IMR-90 (cell line): ENCODE data around the gene ZNF316. TPM values are rescaled to one million over a fixed set of nuclear protein-coding genes. Genes with fewer than 3 reads are reported as not detected.

Experiments used
- ATAC-seq: fragments of 200-7000 bp; cut with Tn5 transposase; 2 replicates; pipeline ENCODE4 v1.9.1; 2020; ENCODE audit warnings: low read depth, mild to moderate bottlenecking, moderate library complexity
- BruUV-seq: library from RNA; stranded (reverse); fragments of 400-500 nt; replicated peaks from 2 replicates; lab custom pipeline; 2021; lab: Mats Ljungman, UMichigan
- CTCF ChIA-PET: fragments of 300-600 bp; formaldehyde crosslinking; extraction: SDS; loops from one replicate; lab custom pipeline; 2021; ENCODE audit warnings: antibody characterized with exemption; lab: Yijun Ruan, JAX
- POLR2A ChIA-PET: fragments of 300-600 bp; sonication (Branson Sonifier 250); formaldehyde crosslinking; loops from one replicate; lab custom pipeline; 2022; ENCODE audit warnings: antibody characterized with exemption; ENCODE audit not compliant: unreplicated experiment; lab: Charles Lee
- DNase-seq: peaks from one replicate; pipeline ENCODE4 v3.0.0; 2013
- H2AFZ ChIP-seq: replicated peaks from 2 replicates; pipeline ENCODE3; 2013; ENCODE audit warnings: low read length, mild to moderate bottlenecking; ENCODE audit not compliant: poor library complexity
- H2AK5ac ChIP-seq: 2 replicates; pipeline ENCODE4 v1.6.1; 2013; ENCODE audit warnings: low read depth, low read length, inconsistent platforms
- H2AK9ac ChIP-seq: replicated peaks from 2 replicates; pipeline ENCODE3; 2013; ENCODE audit warnings: mild to moderate bottlenecking, low read depth, low read length, moderate library complexity; ENCODE audit not compliant: poor library complexity
- H2BK120ac ChIP-seq: 2 replicates; pipeline ENCODE4 v1.6.1; 2013; ENCODE audit warnings: low read depth, low read length, inconsistent platforms
- H2BK15ac ChIP-seq: 3 replicates; pipeline ENCODE4 v1.6.1; 2013; ENCODE audit warnings: low read depth, low read length, inconsistent platforms
- H2BK20ac ChIP-seq: 2 replicates; pipeline ENCODE4 v1.6.1; 2013; ENCODE audit warnings: low read depth, mild to moderate bottlenecking, inconsistent platforms, low read length, moderate library complexity
- H2BK5ac ChIP-seq: 2 replicates; pipeline ENCODE4 v1.6.1; 2013; ENCODE audit warnings: mild to moderate bottlenecking, low read depth, low read length, inconsistent platforms; ENCODE audit not compliant: poor library complexity, severe bottlenecking
- H3K14ac ChIP-seq: replicated peaks from 2 replicates; pipeline ENCODE4 v1.6.1; 2013; ENCODE audit warnings: low read depth, low read length, inconsistent platforms
- H3K18ac ChIP-seq: 2 replicates; pipeline ENCODE4 v1.6.1; 2013; ENCODE audit warnings: low read depth, low read length, control low read depth
- H3K23ac ChIP-seq: 2 replicates; pipeline ENCODE4 v1.6.1; 2013; ENCODE audit warnings: low read depth, low read length, inconsistent platforms
- H3K27ac ChIP-seq: 2 replicates; pipeline ENCODE4 v1.5.1; 2013; ENCODE audit warnings: mild to moderate bottlenecking, control low read depth, low read length; ENCODE audit not compliant: insufficient read depth
- H3K27me3 ChIP-seq: 2 replicates; pipeline ENCODE4 v1.6.1; 2013; ENCODE audit warnings: low read length; ENCODE audit not compliant: control insufficient read depth, insufficient read depth
- H3K36me3 ChIP-seq: 2 replicates; pipeline ENCODE4 v1.6.1; 2013; ENCODE audit warnings: low read length, mixed read lengths; ENCODE audit not compliant: control insufficient read depth, insufficient read depth
- H3K4ac ChIP-seq: 2 replicates; pipeline ENCODE4 v1.6.1; 2013; ENCODE audit warnings: low read depth, low read length, inconsistent platforms
- H3K4me1 ChIP-seq: 2 replicates; pipeline ENCODE4 v1.6.1; 2013; ENCODE audit warnings: low read length, mixed read lengths; ENCODE audit not compliant: control insufficient read depth, insufficient read depth
- H3K4me2 ChIP-seq: 2 replicates; pipeline ENCODE4 v1.6.1; 2013; ENCODE audit warnings: low read depth, mild to moderate bottlenecking, control low read depth, low read length, moderate library complexity
- H3K4me3 ChIP-seq: 2 replicates; pipeline ENCODE4 v1.5.1; 2013; ENCODE audit warnings: low read depth, mild to moderate bottlenecking, control low read depth, low read length, moderate library complexity; ENCODE audit not compliant: insufficient read depth
- H3K56ac ChIP-seq: 2 replicates; pipeline ENCODE4 v1.6.1; 2013; ENCODE audit warnings: low read length, inconsistent platforms; ENCODE audit not compliant: insufficient read depth; ENCODE audit errors: extremely low read depth
- H3K79me1 ChIP-seq, 2 experiments: 2 replicates each; pipeline ENCODE4 v1.6.1; 2013; ENCODE audit warnings: low read length in 2 of 2, inconsistent platforms in 1 of 2, low read depth in 1 of 2
- H3K9ac ChIP-seq: 2 replicates; pipeline ENCODE4 v1.6.1; 2013; ENCODE audit warnings: low read depth, low read length, control low read depth
- H3K9me1 ChIP-seq: 2 replicates; pipeline ENCODE4 v1.6.1; 2013; ENCODE audit warnings: low read length, inconsistent platforms; ENCODE audit not compliant: insufficient read depth
- H3K9me3 ChIP-seq: 2 replicates; pipeline ENCODE4 v1.6.1; 2013; ENCODE audit warnings: low read length; ENCODE audit not compliant: control insufficient read depth, insufficient read depth
- H4K20me1 ChIP-seq: 2 replicates; pipeline ENCODE4 v1.6.1; 2013; ENCODE audit warnings: low read length, inconsistent platforms; ENCODE audit not compliant: insufficient read depth
- H4K5ac ChIP-seq: 2 replicates; pipeline ENCODE4 v1.6.1; 2013; ENCODE audit warnings: mild to moderate bottlenecking, low read depth, low read length, control low read depth
- H4K8ac ChIP-seq, 2 experiments: 2 replicates each; pipeline ENCODE4 v1.6.1; 2013; ENCODE audit warnings: low read depth in 2 of 2, low read length in 2 of 2, control low read depth in 1 of 2, inconsistent platforms in 1 of 2
- H4K91ac ChIP-seq: 2 replicates; pipeline ENCODE4 v1.6.1; 2013; ENCODE audit warnings: low read depth, low read length, inconsistent platforms; ENCODE audit not compliant: insufficient read depth
- BHLHE40 ChIP-seq: fragments of 150-350 bp; IDR thresholded peaks from 2 replicates; pipeline ENCODE4 v1.6.1; 2016; ENCODE audit warnings: mild to moderate bottlenecking, low read depth, low read length
- CTCF ChIP-seq: conservative IDR thresholded peaks from 2 replicates; pipeline ENCODE4 v1.5.1; 2012; ENCODE audit warnings: mild to moderate bottlenecking, low read depth, low read length, improper control_type of control experiment
- FOS ChIP-seq: fragments of 150-350 bp; IDR thresholded peaks from 2 replicates; pipeline ENCODE4 v1.6.1; 2016; ENCODE audit warnings: low read depth, low read length
- MAFK ChIP-seq: IDR thresholded peaks from 2 replicates; pipeline ENCODE4 v1.6.1; 2012; ENCODE audit warnings: low read depth, low read length, improper control_type of control experiment
- MXI1 ChIP-seq: IDR thresholded peaks from 2 replicates; pipeline ENCODE4 v1.6.1; 2012; ENCODE audit warnings: low read depth, mild to moderate bottlenecking, low read length, moderate library complexity, borderline replicate concordance
- POLR2A ChIP-seq: IDR thresholded peaks from 2 replicates; pipeline ENCODE4 v1.6.1; 2012; ENCODE audit warnings: mild to moderate bottlenecking, low read depth, low read length
- RAD21 ChIP-seq: IDR thresholded peaks from 2 replicates; pipeline ENCODE4 v1.6.1; 2012; ENCODE audit warnings: low read length, improper control_type of control experiment
- RCOR1 ChIP-seq: IDR thresholded peaks from 2 replicates; pipeline ENCODE4 v1.6.1; 2012; ENCODE audit warnings: mild to moderate bottlenecking, low read length, improper control_type of control experiment; ENCODE audit not compliant: insufficient replicate concordance
- SMC3 ChIP-seq: fragments of 150-350 bp; IDR thresholded peaks from 2 replicates; pipeline ENCODE4 v1.6.1; 2016; ENCODE audit warnings: low read depth, mild to moderate bottlenecking, antibody characterized with exemption, low read length, moderate library complexity
- WGBS, 2 experiments: methylation state at CpG; one replicate each; pipeline versions ENCODE4 v1.1.5 to v1.1.7; 2013; ENCODE audit warnings: missing lambda C conversion rate in 2 of 2; ENCODE audit not compliant: insufficient read length in 1 of 2; ENCODE audit errors: extremely low coverage in 2 of 2; 5-methylcytosine and 5-hydroxymethylcytosine counted together
- dilution Hi-C: fragments of 300-500 bp; cut with HindIII; formaldehyde crosslinking; loops from one replicate; pipeline ENCODE4 v1.14.3; 2018; ENCODE audit warnings: low sequenced_read_pairs; ENCODE audit not compliant: unreplicated experiment
- in situ Hi-C: fragments of 300-500 bp; cut with MboI; formaldehyde crosslinking; loops from 3 replicates; pipeline ENCODE4 v1.14.3; 2019; ENCODE audit warnings: low sequenced_read_pairs, inconsistent platforms, mixed read lengths
- intact Hi-C: fragments of 100-400 bp; cut with micrococcal nuclease; formaldehyde crosslinking; loops from 2 replicates; pipeline ENCODE4 v1.10.0; 2022
- polyA plus RNA-seq, 3 experiments: library from polyadenylated mRNA; depleted of rRNA; stranded (reverse); fragments of >200 nt; gene quantifications; 2 replicates each; pipeline ENCODE4 v1.2.3, GENCODE V29; 2012; ENCODE audit warnings: low replicate concordance in 1 of 3
- total RNA-seq: library from RNA; depleted of rRNA; stranded (reverse); fragments of >200 nt; gene quantifications from 2 replicates; pipeline ENCODE4 v1.2.3, GENCODE V29; 2012

The ZNF316 gene
- total and polyA plus RNA-seq, 2 of the 4 experiments (the other 2 are of a cell fraction): 3.2 to 7.2 TPM

- Histone ChIP-seq H3K9me1 (no peaks in the 10 kb centered on the region), H4K5ac (no peak overlapping the region), H3K14ac (no peak overlapping the region), H3K9ac (no peak overlapping the region), H3K4ac (no peak overlapping the region), H2AK5ac (no peak overlapping the region), H3K56ac (no peak overlapping the region), H3K4me2 (no peak overlapping the region), H3K23ac (no peak overlapping the region), H2BK20ac (no peak overlapping the region), H2AFZ (no peak overlapping the region), H4K20me1 (no peaks in the 10 kb centered on the region; the same call in 1 of the 2 replicates), H3K27ac (no peak overlapping the region), H2BK120ac (no peak overlapping the region), H3K4me3 (no peak overlapping the region), H3K79me1 (peaks cover 0 to 7% of the 10 kb centered on the region in 2 experiments; a peak in 1 of 4 replicates), H3K18ac (no peak overlapping the region), H3K4me1 (no peaks in the 10 kb centered on the region), H2AK9ac (no peak overlapping the region), H3K9me3 (peaks cover 95% of the 10 kb centered on the region), H2BK15ac (no peak overlapping the region), H3K27me3 (no peaks in the 10 kb centered on the region), H4K91ac (no peak overlapping the region), H2BK5ac (no peak overlapping the region), H4K8ac (no peak overlapping the region), H3K36me3 (peaks cover 88% of the 10 kb centered on the region)
- WGBS, 2 experiments: no CpG with 5 or more reads among the region's 5 CpGs
- dilution Hi-C loops (no loop called here), intact Hi-C loops (no loop called here), in situ Hi-C loops (no loop called here)
- DNase-seq: peak; percentile 30
- ChIA-PET POLR2A (no interaction called here), CTCF (no interaction called here)
- ATAC-seq: no peak
- BruUV-seq: TSS peak; percentile 23
- TF ChIP-seq POLR2A: no peak
- TF ChIP-seq RAD21: no peak
- TF ChIP-seq SMC3: no peak
- TF ChIP-seq FOS: no peak
- no peak for TF ChIP-seq MAFK
- TF ChIP-seq MXI1: no peak
- TF ChIP-seq CTCF: no peak
- no peak for TF ChIP-seq RCOR1
- TF ChIP-seq BHLHE40: no peak
These were observed 54.5 kb downstream of the ZNF316 start for GRCh38 chr7:6691609-6692106.
